ENCODE results near the gene LPAR5.
"Not testable (repeated sequence)": the region's sequence is repeated elsewhere in the genome, so short reads cannot be mapped to it uniquely, and the experiment has no call there.

The LPAR5 gene

DNA sequence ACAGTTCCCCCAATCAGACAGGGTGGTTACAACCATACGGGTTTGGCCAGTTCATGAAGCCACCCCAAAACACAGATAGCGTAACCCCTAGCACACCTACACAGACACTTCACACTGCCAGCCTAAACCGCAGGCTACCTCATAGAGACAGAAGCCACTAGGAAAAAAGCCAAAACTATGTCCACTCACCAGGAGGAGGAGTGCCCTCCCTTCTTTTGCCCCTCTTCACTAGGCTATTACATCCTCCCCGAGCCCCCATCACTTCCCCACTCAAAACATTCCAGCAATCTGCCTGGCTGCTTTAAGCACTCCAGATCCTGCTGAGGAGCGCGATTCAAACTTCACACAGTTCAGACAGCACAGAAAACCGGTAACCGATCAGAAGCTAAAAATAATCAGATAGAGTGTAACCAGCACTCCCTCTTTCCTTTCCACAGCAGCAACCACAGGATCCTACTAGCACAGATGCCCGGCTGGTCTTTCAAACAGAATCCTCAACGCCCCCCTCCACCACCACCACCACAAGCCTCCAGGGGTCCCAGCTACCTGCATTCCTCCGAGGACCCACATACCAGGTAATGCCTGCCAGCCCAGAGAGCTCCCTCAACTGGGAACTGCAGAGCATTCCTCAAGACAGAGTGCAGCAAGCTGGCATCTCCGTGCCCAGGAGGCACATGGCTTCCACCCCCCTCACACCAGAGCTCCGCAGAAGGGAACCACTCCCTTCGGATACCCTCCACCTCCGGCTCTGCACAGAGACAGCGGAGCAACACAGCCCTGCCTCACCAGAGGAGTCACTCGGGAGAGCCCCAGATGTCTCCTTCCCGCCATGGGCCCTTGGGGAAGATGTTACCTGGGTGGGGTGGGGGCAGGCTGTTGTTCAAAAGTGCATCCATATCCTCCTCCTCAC lies 30.1 kb downstream of the LPAR5 start:
- DNase-seq: no peak

GRCh38 chr12:6604259-6605029 lies 31.3 kb downstream of the LPAR5 start:
- no peak for DNase-seq

DNA sequence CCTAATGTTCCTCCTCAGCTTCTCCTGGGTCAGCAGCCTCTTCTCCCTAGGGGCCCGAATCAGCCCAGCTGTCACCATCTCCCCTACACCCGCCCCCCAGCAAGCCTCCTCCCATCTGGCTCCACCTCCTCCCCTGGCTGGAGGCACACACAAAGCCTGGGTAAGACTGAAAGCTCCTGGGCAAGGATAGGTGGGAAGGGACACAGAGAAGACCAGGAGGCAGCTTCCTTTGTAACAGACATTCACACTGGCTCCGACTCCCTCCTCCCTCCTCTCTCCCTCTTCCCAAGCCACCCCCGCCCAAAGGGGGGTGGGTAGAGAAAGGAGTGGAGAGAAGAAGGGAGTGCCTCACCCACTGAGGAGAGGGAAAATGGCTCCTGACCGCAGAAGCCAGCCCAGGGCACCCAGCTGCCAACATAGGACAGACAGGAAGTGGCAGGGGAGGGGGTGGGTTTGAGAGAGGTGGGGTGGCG lies 32.6 kb downstream of the LPAR5 start:
- DNase-seq: no peak

GRCh38 chr12:6602526-6602925 lies 33.2 kb downstream of the LPAR5 start:
- no peak for DNase-seq

DNA sequence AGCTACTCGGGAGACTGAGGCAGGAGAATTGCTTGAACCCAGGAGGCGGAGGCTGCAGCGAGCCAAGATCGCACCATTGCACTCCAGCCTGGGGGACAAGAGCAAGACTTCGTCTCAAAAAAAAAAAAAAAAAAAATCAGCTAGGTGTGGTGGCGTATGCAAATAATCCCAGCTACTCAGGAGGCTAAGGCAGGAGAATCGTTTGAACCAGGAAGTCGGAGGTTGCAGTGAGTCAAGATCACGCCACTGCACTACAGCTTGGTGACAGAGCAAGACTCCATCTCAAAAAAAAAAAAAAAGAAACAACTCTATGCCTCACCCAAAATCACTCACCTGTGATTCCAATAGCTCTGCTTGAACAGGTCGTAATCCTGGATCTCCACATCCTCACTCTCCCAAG lies 40.1 kb downstream of the LPAR5 start:
- DNase-seq: not testable (repeated sequence)

DNA sequence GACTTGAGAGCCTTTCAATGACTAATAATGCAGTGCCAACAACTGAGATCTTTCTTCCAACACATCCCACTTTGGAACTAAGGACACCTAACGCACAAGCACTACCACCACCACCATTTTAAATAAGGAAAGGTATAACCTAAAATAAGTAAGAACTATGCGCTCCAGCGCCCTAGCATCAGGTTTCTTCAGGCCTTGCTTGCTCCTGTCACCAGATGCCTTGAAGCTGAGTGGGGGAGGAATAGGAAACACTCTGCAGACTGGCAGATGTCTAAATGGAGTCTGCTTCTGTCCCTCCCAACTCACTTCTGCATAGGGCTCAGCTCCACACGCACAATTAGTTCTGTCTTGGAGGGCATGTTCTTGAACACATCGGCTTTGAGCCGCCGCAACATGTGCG lies 43.7 kb downstream of the LPAR5 start:
- DNase-seq: no peak

DNA sequence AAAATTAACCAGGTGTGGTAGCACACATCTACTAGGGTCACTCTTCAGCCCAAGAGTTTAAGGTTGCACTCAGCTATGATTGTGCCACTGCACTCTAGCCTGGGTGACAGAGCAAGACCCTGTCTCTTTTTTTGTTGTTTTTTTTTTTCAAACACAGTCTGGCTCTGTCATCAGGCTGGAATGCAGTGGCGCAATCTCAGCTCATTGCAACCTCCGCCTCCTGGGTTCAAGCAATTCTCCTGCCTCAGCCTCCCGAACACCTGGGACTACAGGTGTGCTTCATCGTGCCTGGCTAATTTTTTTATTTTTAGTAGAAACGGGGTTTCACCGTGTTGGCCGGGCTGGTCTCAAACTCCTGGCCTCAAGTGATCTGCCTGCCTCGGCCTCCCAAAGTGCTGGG lies 49.2 kb downstream of the LPAR5 start:
- DNase-seq: not testable (repeated sequence)

- DNase-seq: no peak
Observed at GRCh38 chr12:6584293-6584692, 51.5 kb downstream of the LPAR5 start.

GRCh38 chr12:6582959-6583358 lies 52.8 kb downstream of the LPAR5 start:
- no peak for DNase-seq

- no peak for DNase-seq
Observed at GRCh38 chr12:6582196-6582595, 53.6 kb downstream of the LPAR5 start.

- DNase-seq: no peak
Observed at GRCh38 chr12:6575648-6576047, 60.1 kb downstream of the LPAR5 start.

- no peak for DNase-seq
Observed at GRCh38 chr12:6574576-6575295, 61.0 kb downstream of the LPAR5 start.

- DNase-seq: no peak
Observed at GRCh38 chr12:6573001-6573400, 62.8 kb downstream of the LPAR5 start.

DNA sequence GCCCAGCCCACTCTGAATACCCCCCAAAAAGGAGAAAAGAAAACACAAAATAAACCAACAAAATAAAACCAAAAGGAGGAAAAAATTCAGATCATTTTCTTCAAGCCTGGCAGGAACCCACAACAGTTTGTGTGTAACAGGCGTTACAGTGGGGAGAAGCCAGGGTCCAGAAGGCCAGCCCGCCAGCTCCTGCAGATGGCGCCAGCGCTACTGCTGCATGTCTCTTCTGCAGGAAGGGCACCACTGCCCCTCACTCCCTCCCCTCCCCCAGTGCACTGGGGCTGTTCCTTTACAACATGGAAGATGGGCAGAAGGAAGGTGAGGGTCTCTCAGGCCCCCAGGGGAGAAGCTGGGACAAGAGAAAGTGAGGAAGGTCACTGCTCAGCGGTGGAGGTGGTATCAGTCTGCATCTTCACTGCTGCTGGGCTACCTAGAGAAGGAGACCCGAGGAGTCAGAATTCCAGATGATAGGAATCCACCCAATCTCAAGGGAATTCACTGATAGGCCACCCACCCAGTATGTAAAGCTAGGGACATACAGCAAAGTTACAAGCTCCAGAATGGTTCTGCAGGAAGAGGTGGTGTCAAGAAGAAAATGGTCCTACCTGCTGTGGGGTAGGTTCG lies 65.4 kb downstream of the LPAR5 start:
- no peak for DNase-seq

DNA sequence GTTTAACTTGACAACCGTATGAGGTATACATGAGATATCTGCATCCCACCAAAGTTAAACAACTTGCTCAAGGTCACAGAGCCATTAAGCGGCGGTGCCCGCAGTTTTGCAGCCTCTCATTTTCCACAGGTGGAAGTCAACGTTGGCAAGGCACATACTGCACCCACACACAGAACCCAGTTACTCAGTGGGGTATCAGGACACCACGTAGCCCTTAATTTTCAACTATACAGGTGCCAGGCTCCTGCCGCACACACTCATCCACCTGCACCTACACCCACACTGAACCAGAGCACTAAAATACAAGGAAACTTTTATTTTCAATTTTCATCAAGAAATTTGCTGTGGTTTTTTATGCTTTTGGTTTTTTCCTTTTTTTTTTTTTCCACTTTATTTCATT lies 66.0 kb downstream of the LPAR5 start:
- DNase-seq: no peak

DNA sequence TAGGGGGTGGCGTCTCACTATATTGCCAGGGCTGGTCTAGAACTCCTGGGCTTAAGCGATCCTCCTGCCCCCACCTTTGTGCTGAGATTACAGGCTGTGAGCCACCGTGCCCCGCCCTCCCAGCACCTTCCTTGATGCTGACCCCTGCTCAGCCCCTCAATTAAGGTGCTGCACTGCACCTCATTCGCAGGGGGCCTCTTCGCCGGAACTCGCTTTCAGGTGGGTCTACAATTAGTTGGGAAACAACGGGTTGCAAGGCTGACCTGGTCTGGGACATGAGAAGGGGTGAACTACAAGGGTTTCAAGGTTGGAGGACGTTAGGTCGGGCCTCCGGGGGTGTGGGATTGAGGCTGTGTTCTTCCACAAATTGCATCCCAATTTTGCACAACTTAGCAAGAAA lies 66.4 kb downstream of the LPAR5 start:
- no peak for DNase-seq

Data from 8988T (cell line).